Smooth muscle cell (in vitro differentiated cells): ENCODE data around the gene DYRK3. TPM values are rescaled to one million over a fixed set of nuclear protein-coding genes. Genes with fewer than 3 reads are reported as not detected.
A peak's percentile ranks its signal among the peaks of the same experiment; 100 is the strongest.
"Not testable (repeated sequence)": the region's sequence is repeated elsewhere in the genome, so short reads cannot be mapped to it uniquely, and the experiment has no call there.

ENCODE experiments used
- DNase-seq: peaks from one replicate; lab custom pipeline; 2025; ENCODE audit not compliant: unreplicated experiment; lab: John Stamatoyannopoulos, UW
- H2AFZ ChIP-seq: fragments of 200-600 bp; sonication (generic); 2 replicates; pipeline ENCODE4 v1.6.0; 2016; ENCODE audit warnings: antibody characterized with exemption, low read depth, mild to moderate bottlenecking
- H3F3A ChIP-seq: fragments of 200-600 bp; sonication (generic); 2 replicates; pipeline ENCODE4 v1.6.0; 2017; ENCODE audit warnings: antibody characterized with exemption, low read depth
- H3K27ac ChIP-seq: fragments of 200-600 bp; sonication (generic); 2 replicates; pipeline ENCODE4 v1.5.1; 2016; ENCODE audit warnings: low read depth, mild to moderate bottlenecking
- H3K27me3 ChIP-seq: fragments of 200-600 bp; sonication (generic); 2 replicates; pipeline ENCODE4 v1.6.1; 2016; ENCODE audit warnings: low read depth, mild to moderate bottlenecking
- H3K36me3 ChIP-seq: fragments of 200-600 bp; sonication (generic); 2 replicates; pipeline ENCODE4 v1.5.1; 2016; ENCODE audit warnings: low read depth
- H3K4me1 ChIP-seq: fragments of 200-600 bp; sonication (generic); 2 replicates; pipeline ENCODE4 v1.5.1; 2016; ENCODE audit warnings: low read depth
- H3K4me2 ChIP-seq: fragments of 200-600 bp; sonication (generic); 2 replicates; pipeline ENCODE4 v1.6.0; 2016; ENCODE audit warnings: mild to moderate bottlenecking
- H3K4me3 ChIP-seq: fragments of 200-600 bp; sonication (generic); 2 replicates; pipeline ENCODE4 v1.5.1; 2016; ENCODE audit warnings: mild to moderate bottlenecking
- H3K79me2 ChIP-seq: fragments of 200-600 bp; sonication (generic); 2 replicates; pipeline ENCODE4 v1.6.0; 2016; ENCODE audit warnings: low read depth, mild to moderate bottlenecking
- H3K9ac ChIP-seq: fragments of 200-600 bp; sonication (generic); 2 replicates; pipeline ENCODE4 v1.6.0; 2016; ENCODE audit warnings: low read depth
- H3K9me3 ChIP-seq: fragments of 200-600 bp; sonication (generic); replicated peaks from 2 replicates; pipeline ENCODE4 v1.5.1; 2016; ENCODE audit warnings: low read depth
- H4K20me1 ChIP-seq: fragments of 200-600 bp; sonication (generic); 2 replicates; pipeline ENCODE4 v1.6.0; 2016; ENCODE audit warnings: low read depth
- CTCF ChIP-seq: fragments of 200-600 bp; sonication (generic); IDR thresholded peaks from 2 replicates; pipeline ENCODE4 v1.5.1; 2017; ENCODE audit warnings: borderline replicate concordance, mild to moderate bottlenecking, antibody characterized with exemption; ENCODE audit not compliant: insufficient read depth, poor library complexity, severe bottlenecking
- WGBS: methylation state at CpG from one replicate; pipeline ENCODE4 v1.1.7; 2016; ENCODE audit warnings: low lambda C conversion rate; 5-methylcytosine and 5-hydroxymethylcytosine counted together
- polyA plus RNA-seq: library from polyadenylated mRNA; unstranded; fragments of >200 nt; fragmentation: Nextera tagmentation; extraction: Ambion mirVana; gene quantifications from 2 replicates; pipeline ENCODE4 v1.2.1, GENCODE V29; 2016
- total RNA-seq: library from RNA; depleted of rRNA; stranded (reverse); fragments of >200 nt; gene quantifications from 2 replicates; pipeline ENCODE4 v1.2.3, GENCODE V29; 2014

The DYRK3 gene
- total and polyA plus RNA-seq, 2 experiments from 2014 or later: 11.1 to 13.7 TPM

- no peak for DNase-seq
- Histone ChIP-seq H3K4me2 (peak overlapping the region; percentile 91), H3K4me1 (peaks cover 30% of the 10 kb centered on the region), H3K36me3 (no peaks in the 10 kb centered on the region), H3K79me2 (no peaks in the 10 kb centered on the region), H3F3A (no peaks in the 10 kb centered on the region), H3K27me3 (no peaks in the 10 kb centered on the region), H2AFZ (no peak overlapping the region), H3K27ac (no peak overlapping the region), H4K20me1 (peaks cover 8% of the 10 kb centered on the region), H3K9ac (peak overlapping the region; percentile 93), H3K4me3 (peak overlapping the region; percentile 87), H3K9me3 (no peaks in the 10 kb centered on the region)
- no peak for TF ChIP-seq CTCF
- WGBS: 60% methylated on average over 4 of the region's 4 CpGs
Observed at GRCh38 chr1:206636671-206637070, 1.3 kb downstream of the DYRK3 start.

- H3K27ac ChIP-seq: no peak overlapping the region
Observed at GRCh38 chr1:206637605-206638004, 2.3 kb downstream of the DYRK3 start.

GRCh38 chr1:206642074-206642473, 6.7 kb downstream of the DYRK3 start:
- H3K36me3 ChIP-seq, H3K4me3 ChIP-seq, H3K4me1 ChIP-seq, H3K9ac ChIP-seq, H3K9me3 ChIP-seq, H4K20me1 ChIP-seq, H3K79me2 ChIP-seq, H3F3A ChIP-seq, H3K27me3 ChIP-seq, H2AFZ ChIP-seq, DNase-seq, H3K4me2 ChIP-seq, H3K27ac ChIP-seq: not testable (repeated sequence)
- 84% methylated on average over 2 of the region's 2 CpGs for WGBS

More at GRCh38 chr1:206637605-206638004, 2.3 kb downstream of the DYRK3 start:
- Histone ChIP-seq H3K9ac (no peak overlapping the region), H3K4me2 (peak overlapping the region; percentile 91), H3K27me3 (no peaks in the 10 kb centered on the region), H4K20me1 (peaks cover 8% of the 10 kb centered on the region), H3K4me3 (no peak overlapping the region), H3K79me2 (no peaks in the 10 kb centered on the region), H3F3A (no peaks in the 10 kb centered on the region), H3K4me1 (peaks cover 30% of the 10 kb centered on the region), H3K9me3 (no peaks in the 10 kb centered on the region), H2AFZ (no peak overlapping the region), H3K36me3 (no peaks in the 10 kb centered on the region)
- DNase-seq: no peak
- no peak for TF ChIP-seq CTCF

- Histone ChIP-seq H3K4me3 (no peak overlapping the region), H3K9me3 (no peaks in the 10 kb centered on the region), H3K27me3 (no peaks in the 10 kb centered on the region), H3K27ac (no peak overlapping the region), H2AFZ (no peak overlapping the region), H3K4me2 (no peak overlapping the region), H3K4me1 (no peaks in the 10 kb centered on the region), H3F3A (no peaks in the 10 kb centered on the region), H3K79me2 (no peaks in the 10 kb centered on the region), H3K36me3 (peaks cover 4% of the 10 kb centered on the region), H4K20me1 (no peaks in the 10 kb centered on the region), H3K9ac (no peak overlapping the region)
- 94% methylated on average over 3 of the region's 3 CpGs for WGBS
- DNase-seq: no peak
- TF ChIP-seq CTCF: no peak
Observed at GRCh38 chr1:206643118-206643698, 7.9 kb downstream of the DYRK3 start.
